Skeletal muscle satellite cell (primary cell): Measurements from ENCODE around the gene TMEM50A.
"Not testable (repeated sequence)": the region's sequence is repeated elsewhere in the genome, so short reads cannot be mapped to it uniquely, and the experiment has no call there.

Source experiments
- H3K27me3 ChIP-seq: 2 replicates; pipeline ENCODE4 v1.7.0; 2013; ENCODE audit warnings: low read length; ENCODE audit not compliant: control insufficient read depth, insufficient read depth
- H3K36me3 ChIP-seq: 2 replicates; pipeline ENCODE4 v1.7.0; 2013; ENCODE audit warnings: mild to moderate bottlenecking, control low read depth, low read length; ENCODE audit not compliant: insufficient read depth
- H3K4me1 ChIP-seq: 2 replicates; pipeline ENCODE4 v1.7.0; 2013; ENCODE audit warnings: low read length; ENCODE audit not compliant: control insufficient read depth, insufficient read depth
- H3K4me2 ChIP-seq: 2 replicates; pipeline ENCODE4 v1.7.0; 2013; ENCODE audit warnings: mild to moderate bottlenecking, low read length
- H3K4me3 ChIP-seq: 2 replicates; pipeline ENCODE4 v1.7.0; 2013; ENCODE audit warnings: low read length
- H3K9ac ChIP-seq: 2 replicates; pipeline ENCODE4 v1.7.0; 2013; ENCODE audit warnings: mild to moderate bottlenecking, low read depth, low read length, moderate library complexity
- H3K9me3 ChIP-seq: replicated peaks from 2 replicates; pipeline ENCODE4 v1.7.0; 2013; ENCODE audit warnings: mild to moderate bottlenecking, control low read depth, low read length

Gene TMEM50A

GRCh38 chr1:25309486-25309885 lies 28.6 kb upstream of the TMEM50A start:
- H3K27me3 ChIP-seq, H3K4me3 ChIP-seq, H3K4me1 ChIP-seq, H3K4me2 ChIP-seq, H3K9ac ChIP-seq, H3K36me3 ChIP-seq, H3K9me3 ChIP-seq: not testable (repeated sequence)

GRCh38 chr1:25312806-25313470 lies 25.2 kb upstream of the TMEM50A start:
- not testable (repeated sequence) for H3K4me2 ChIP-seq, H3K9ac ChIP-seq, H3K27me3 ChIP-seq, H3K4me1 ChIP-seq, H3K4me3 ChIP-seq, H3K36me3 ChIP-seq, H3K9me3 ChIP-seq

- H3K36me3 ChIP-seq, H3K27me3 ChIP-seq, H3K9me3 ChIP-seq, H3K4me1 ChIP-seq: not testable (repeated sequence)
- Histone ChIP-seq H3K9ac (peak overlapping the region; percentile 54), H3K4me3 (peak overlapping the region; percentile 22), H3K4me2 (peak overlapping the region; percentile 79)
Observed at GRCh38 chr1:25320314-25320938, 17.7 kb upstream of the TMEM50A start.

GRCh38 chr1:25322127-25322526 lies 16.0 kb upstream of the TMEM50A start:
- not testable (repeated sequence) for H3K27me3 ChIP-seq, H3K9me3 ChIP-seq, H3K4me2 ChIP-seq, H3K4me3 ChIP-seq, H3K9ac ChIP-seq, H3K4me1 ChIP-seq, H3K36me3 ChIP-seq

GRCh38 chr1:25324407-25324806 lies 13.7 kb upstream of the TMEM50A start:
- not testable (repeated sequence) for H3K4me1 ChIP-seq, H3K4me3 ChIP-seq, H3K36me3 ChIP-seq, H3K27me3 ChIP-seq, H3K4me2 ChIP-seq, H3K9me3 ChIP-seq, H3K9ac ChIP-seq

- H3K4me3 ChIP-seq, H3K4me2 ChIP-seq, H3K9me3 ChIP-seq, H3K9ac ChIP-seq, H3K27me3 ChIP-seq, H3K4me1 ChIP-seq, H3K36me3 ChIP-seq: not testable (repeated sequence)
Observed at GRCh38 chr1:25327864-25328790, 10.0 kb upstream of the TMEM50A start.

GRCh38 chr1:25328791-25329185 lies 9.3 kb upstream of the TMEM50A start:
- not testable (repeated sequence) for H3K9ac ChIP-seq, H3K9me3 ChIP-seq, H3K4me2 ChIP-seq, H3K36me3 ChIP-seq, H3K27me3 ChIP-seq, H3K4me1 ChIP-seq, H3K4me3 ChIP-seq

GRCh38 chr1:25329336-25329735 lies 8.8 kb upstream of the TMEM50A start:
- not testable (repeated sequence) for H3K4me1 ChIP-seq, H3K36me3 ChIP-seq, H3K4me3 ChIP-seq, H3K9ac ChIP-seq, H3K4me2 ChIP-seq, H3K27me3 ChIP-seq, H3K9me3 ChIP-seq

- H3K9me3 ChIP-seq, H3K36me3 ChIP-seq, H3K4me3 ChIP-seq, H3K27me3 ChIP-seq, H3K4me1 ChIP-seq: not testable (repeated sequence)
- peak overlapping the region; percentile 70 for H3K4me2 ChIP-seq
- peak overlapping the region; percentile 10 for H3K9ac ChIP-seq
Observed at GRCh38 chr1:25329950-25330349, 8.2 kb upstream of the TMEM50A start.

GRCh38 chr1:25336922-25337354 lies 1.2 kb upstream of the TMEM50A start:
- Histone ChIP-seq H3K9ac (peak overlapping the region; percentile 75), H3K4me3 (peak overlapping the region; percentile 73), H3K4me2 (peak overlapping the region; percentile 77)
- H3K4me1 ChIP-seq, H3K9me3 ChIP-seq, H3K36me3 ChIP-seq, H3K27me3 ChIP-seq: not testable (repeated sequence)

- peak overlapping the region; percentile 83 for H3K4me2 ChIP-seq
- H3K27me3 ChIP-seq, H3K36me3 ChIP-seq, H3K9me3 ChIP-seq: not testable (repeated sequence)
- peaks cover 12% of the 10 kb centered on the region for H3K4me1 ChIP-seq
- H3K9ac ChIP-seq = peak overlapping the region; percentile 100
- peak overlapping the region; percentile 98 for H3K4me3 ChIP-seq
Observed at GRCh38 chr1:25337483-25338187, 499 bp upstream of the TMEM50A start.
